DOHH2 (cell line): ENCODE results near the gene LINGO3.

Source experiments
- CTCF ChIP-seq: fragments of 200-600 bp; sonication (generic); IDR thresholded peaks from one replicate; pipeline ENCODE4 v1.5.1; 2014; ENCODE audit warnings: antibody characterized with exemption, mild to moderate bottlenecking, low read depth, low read length; ENCODE audit not compliant: poor library complexity, severe bottlenecking
- EZH2phosphoT487 ChIP-seq: fragments of 200-600 bp; sonication (generic); IDR thresholded peaks from 2 replicates; pipeline ENCODE4 v1.6.1; 2017; ENCODE audit warnings: borderline replicate concordance, mild to moderate bottlenecking, antibody characterized with exemption, low read length, moderate library complexity, mixed read lengths

- TF ChIP-seq CTCF, result no peak
- TF ChIP-seq EZH2phosphoT487, result no peak
Measured at GRCh38 chr19:2338055-2338615, 30.2 kb upstream of the LINGO3 start.
